PFSK-1 (cell line): Measurements from ENCODE around the gene MESD.

Experiments
- FOXP2 ChIP-seq: optimal IDR thresholded peaks from 2 replicates; pipeline ENCODE3; 2011; ENCODE audit warnings: borderline replicate concordance, control low read depth, inconsistent platforms; ENCODE audit not compliant: insufficient read depth; ENCODE audit errors: extremely low read length, extremely low read depth
- POLR2AphosphoS5 ChIP-seq: IDR thresholded peaks from 2 replicates; pipeline ENCODE4 v1.6.1; 2012; ENCODE audit warnings: low read depth, mild to moderate bottlenecking, control low read depth, low read length, moderate library complexity
- SIN3A ChIP-seq: IDR thresholded peaks from 2 replicates; pipeline ENCODE4 v1.6.1; 2012; ENCODE audit warnings: mild to moderate bottlenecking, low read length, moderate library complexity, borderline replicate concordance; ENCODE audit not compliant: insufficient read depth
- TAF1 ChIP-seq: IDR thresholded peaks from 2 replicates; pipeline ENCODE4 v1.6.1; 2012; ENCODE audit warnings: low read length, control low read depth, borderline replicate concordance; ENCODE audit not compliant: insufficient read depth
- TF ChIP-seq, protein P1 (sequence below), 2 experiments: IDR thresholded peaks; 2 replicates each; pipeline versions ENCODE4 v1.6.1 to v1.8.0; 2011 to 2012; ENCODE audit warnings: low read depth in 2 of 2, low read length in 2 of 2, control low read depth in 1 of 2, inconsistent platforms in 1 of 2, mild to moderate bottlenecking in 1 of 2, moderate library complexity in 1 of 2; ENCODE audit not compliant: insufficient read depth in 1 of 2

DNA sequence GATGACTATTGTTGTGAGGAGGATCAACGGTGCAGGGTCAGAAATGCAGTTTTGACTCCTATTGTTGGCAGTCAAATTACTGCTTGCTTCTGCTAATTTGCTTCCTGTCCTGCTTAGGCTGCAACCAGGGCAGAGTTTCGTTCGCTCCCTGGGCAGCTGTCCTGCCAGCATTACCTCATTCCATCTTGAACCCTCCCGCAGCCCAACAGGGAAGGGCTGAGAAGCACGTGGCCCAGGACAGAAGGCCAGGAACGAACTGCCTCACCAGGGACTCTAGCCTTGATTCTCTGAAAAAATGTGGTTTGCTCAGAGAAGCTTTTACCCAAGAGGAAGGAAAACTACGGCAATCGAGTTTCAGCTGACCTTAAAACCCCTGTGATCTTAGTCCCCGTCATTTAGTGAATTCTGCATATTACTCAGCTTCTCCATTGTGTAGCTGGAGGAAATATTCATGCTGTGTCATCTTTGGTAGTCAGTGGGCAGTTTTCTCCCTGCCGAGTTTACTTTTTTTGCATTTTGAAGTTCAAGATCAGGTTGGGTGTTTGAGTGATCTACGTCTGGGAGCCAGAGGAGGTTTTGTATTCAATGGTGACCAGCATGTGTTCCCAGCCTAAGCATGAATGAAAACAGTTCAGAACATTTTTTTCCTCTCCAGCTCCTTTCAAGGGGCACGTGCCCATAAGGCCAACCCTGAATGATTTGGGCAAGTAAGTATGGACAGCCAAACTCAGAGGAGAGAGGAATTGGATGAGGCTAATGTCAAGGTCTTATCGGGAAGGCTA lies 34.1 kb upstream of the MESD start:
- TF ChIP-seq, protein P1, sequence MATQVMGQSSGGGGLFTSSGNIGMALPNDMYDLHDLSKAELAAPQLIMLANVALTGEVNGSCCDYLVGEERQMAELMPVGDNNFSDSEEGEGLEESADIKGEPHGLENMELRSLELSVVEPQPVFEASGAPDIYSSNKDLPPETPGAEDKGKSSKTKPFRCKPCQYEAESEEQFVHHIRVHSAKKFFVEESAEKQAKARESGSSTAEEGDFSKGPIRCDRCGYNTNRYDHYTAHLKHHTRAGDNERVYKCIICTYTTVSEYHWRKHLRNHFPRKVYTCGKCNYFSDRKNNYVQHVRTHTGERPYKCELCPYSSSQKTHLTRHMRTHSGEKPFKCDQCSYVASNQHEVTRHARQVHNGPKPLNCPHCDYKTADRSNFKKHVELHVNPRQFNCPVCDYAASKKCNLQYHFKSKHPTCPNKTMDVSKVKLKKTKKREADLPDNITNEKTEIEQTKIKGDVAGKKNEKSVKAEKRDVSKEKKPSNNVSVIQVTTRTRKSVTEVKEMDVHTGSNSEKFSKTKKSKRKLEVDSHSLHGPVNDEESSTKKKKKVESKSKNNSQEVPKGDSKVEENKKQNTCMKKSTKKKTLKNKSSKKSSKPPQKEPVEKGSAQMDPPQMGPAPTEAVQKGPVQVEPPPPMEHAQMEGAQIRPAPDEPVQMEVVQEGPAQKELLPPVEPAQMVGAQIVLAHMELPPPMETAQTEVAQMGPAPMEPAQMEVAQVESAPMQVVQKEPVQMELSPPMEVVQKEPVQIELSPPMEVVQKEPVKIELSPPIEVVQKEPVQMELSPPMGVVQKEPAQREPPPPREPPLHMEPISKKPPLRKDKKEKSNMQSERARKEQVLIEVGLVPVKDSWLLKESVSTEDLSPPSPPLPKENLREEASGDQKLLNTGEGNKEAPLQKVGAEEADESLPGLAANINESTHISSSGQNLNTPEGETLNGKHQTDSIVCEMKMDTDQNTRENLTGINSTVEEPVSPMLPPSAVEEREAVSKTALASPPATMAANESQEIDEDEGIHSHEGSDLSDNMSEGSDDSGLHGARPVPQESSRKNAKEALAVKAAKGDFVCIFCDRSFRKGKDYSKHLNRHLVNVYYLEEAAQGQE (IDR thresholded peaks at IDR 0.05; ENCODE audit: insufficient read depth in 1 of 2, low read depth in 2 of 2, low read length in 2 of 2) = no peak
- TF ChIP-seq TAF1 = no peak
- TF ChIP-seq POLR2AphosphoS5 = no peak
- no peak for TF ChIP-seq SIN3A
- TF ChIP-seq FOXP2 = no peak
